Activated CD8-positive, alpha-beta memory T cell treated with anti-CD3 and anti-CD28 coated beads for 1 hour (primary cell): ENCODE measurements around the gene MINAR2.

Source experiments
- DNase-seq, 2 donors: peaks; one replicate each; pipeline ENCODE4 v3.0.0-alpha.2; 2020; ENCODE audit warnings: low read depth in 1 of 2; ENCODE audit errors: extremely low read depth in 1 of 2

MINAR2 gene

DNA sequence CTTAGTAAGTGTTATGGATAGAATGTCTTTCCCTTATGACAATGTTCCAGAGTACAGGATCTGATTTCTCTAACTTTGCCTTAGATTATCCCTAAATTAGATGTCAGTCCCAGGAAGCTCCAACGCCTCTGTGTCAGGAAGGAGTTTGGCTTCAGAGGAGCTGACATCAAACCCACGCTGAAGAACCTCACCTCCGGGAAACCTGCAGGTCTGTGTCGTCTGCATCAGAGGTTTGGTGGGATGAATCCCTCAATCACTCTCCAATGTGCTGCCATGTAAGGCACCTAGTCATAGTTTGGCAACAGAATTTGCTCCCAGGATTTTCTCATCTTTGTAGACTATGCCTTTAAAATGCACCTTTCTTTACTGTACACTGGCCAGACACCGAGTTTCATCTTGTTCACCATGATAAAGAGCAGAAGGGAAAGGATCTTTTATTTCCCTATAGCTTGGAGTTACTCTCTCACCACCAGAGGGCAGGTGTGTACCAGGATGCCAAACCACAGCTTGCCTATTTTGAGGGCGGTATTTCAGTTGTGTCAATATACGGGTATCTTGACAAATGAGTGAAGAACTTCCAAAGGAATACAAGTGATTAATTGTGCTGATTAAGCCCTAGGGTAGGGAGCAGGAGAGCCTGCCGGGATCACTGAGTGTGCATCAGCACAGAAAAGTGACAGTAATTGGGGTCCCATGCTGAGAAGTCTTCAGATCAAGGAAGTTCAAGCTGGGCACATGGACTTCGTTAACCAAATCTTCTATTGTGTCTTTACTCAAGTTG lies 23.4 kb downstream of the MINAR2 start:
- DNase-seq, result no peak

DNA sequence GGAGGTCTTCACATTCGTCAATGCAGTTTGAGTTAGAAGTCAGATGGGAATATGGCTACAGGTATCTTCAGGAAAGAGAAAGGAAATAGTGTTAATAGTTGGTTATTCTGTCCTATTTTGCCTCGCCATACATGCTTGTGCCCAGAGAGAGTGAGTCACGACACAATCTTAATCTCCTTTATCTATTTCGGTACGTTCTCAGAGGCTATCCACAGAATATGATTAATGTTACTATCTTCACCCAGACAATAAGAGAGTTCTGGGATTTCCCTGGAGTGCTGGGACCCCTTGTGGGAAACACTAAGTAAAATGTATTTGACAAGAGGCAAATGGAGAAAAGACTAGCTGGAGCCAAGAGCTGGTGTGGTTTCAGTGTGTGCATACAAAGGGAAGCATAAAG lies 25.5 kb downstream of the MINAR2 start:
- no peak for DNase-seq

GRCh38 chr5:129781594-129781993 lies 33.7 kb downstream of the MINAR2 start:
- DNase-seq, result no peak

DNA sequence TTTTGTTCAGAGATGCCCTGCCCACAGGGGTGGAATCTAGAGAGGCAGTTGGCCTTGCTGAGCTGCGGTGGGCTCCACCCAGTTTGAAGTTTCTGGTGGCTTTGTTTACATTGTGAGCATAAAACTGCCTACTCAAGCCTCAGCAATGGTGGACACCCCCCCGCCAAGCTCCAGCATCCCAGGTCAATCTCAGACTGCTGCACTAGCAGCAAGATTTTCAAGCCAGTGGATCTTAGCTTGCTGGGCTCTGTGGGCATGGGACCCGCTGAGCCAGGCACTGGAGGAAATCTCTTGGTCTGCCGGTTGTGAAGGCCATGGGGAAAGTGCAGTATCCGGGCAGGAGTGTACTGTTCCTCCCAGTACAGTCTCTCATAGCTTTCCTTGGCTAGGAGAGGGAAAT lies 55.5 kb downstream of the MINAR2 start:
- no peak for DNase-seq

- no peak for DNase-seq
These were observed 56.8 kb downstream of the MINAR2 start for GRCh38 chr5:129804705-129805104.

- no peak for DNase-seq
These were observed 59.4 kb downstream of the MINAR2 start for GRCh38 chr5:129807162-129807814.
